Tibial nerve (tissue), 3 donors: ENCODE data around the gene GRIP2.

Experiments used
- CTCF ChIP-seq, 5 experiments: fragments of 200-600 bp in 3 of 5; fragments of 450-650 bp in 2 of 5; sonication (generic) in 3 of 5; IDR thresholded peaks; one replicate each; pipeline ENCODE4 v1.5.1; 2016 to 2019; ENCODE audit warnings: antibody characterized with exemption in 5 of 5, mild to moderate bottlenecking in 3 of 5, moderate library complexity in 2 of 5
- POLR2A ChIP-seq, 2 donors: fragments of 450-650 bp; IDR thresholded peaks; one replicate each; pipeline ENCODE4 v1.6.1; 2017; ENCODE audit warnings: antibody characterized with exemption in 2 of 2, mild to moderate bottlenecking in 2 of 2, moderate library complexity in 2 of 2

GRCh38 chr3:14488286-14489041, 51.7 kb downstream of the GRIP2 start:
- TF ChIP-seq POLR2A (IDR thresholded peaks at IDR 0.05) (no peak), CTCF (IDR thresholded peaks at IDR 0.05) (no peak)
